T-helper 1 cell (primary cell): ENCODE results near the gene ABCC1.
"Not testable (repeated sequence)": the region's sequence is repeated elsewhere in the genome, so short reads cannot be mapped to it uniquely, and the experiment has no call there.

Source experiments
- DNase-seq, 5 donors: peaks; one replicate each; pipeline ENCODE4 v3.0.0-alpha.2; 2012 to 2020

Gene ABCC1

GRCh38 chr16:16162591-16162990, 213.2 kb downstream of the ABCC1 start:
- no peak for DNase-seq

DNA sequence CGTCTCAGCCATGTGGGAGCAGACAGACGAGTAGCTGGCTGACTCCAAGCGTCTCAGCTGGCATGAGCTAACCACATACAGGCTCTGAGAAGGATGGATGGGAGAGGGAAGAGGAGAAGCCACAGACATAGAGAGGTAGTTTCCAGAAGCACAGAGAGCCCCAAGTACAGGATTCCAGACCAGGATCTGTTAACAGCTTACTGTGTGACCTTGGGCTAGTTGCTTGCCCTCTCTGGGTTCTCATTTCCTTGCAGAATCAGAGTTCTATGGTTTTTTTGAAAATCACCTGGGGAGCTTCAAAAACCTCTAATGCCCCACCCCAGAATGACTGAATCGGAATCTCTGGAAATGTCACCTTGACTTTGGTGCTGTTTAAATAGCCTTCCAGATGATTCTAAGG, 213.7 kb downstream of the ABCC1 start:
- no peak for DNase-seq

GRCh38 chr16:16163571-16163970, 214.2 kb downstream of the ABCC1 start:
- DNase-seq, result no peak

- no peak for DNase-seq
These were observed 214.8 kb downstream of the ABCC1 start for GRCh38 chr16:16164243-16164642.

- DNase-seq, result no peak
These were observed 216.7 kb downstream of the ABCC1 start for GRCh38 chr16:16166085-16166484.

- DNase-seq, result no peak
These were observed 217.5 kb downstream of the ABCC1 start for GRCh38 chr16:16166949-16167348.

DNA sequence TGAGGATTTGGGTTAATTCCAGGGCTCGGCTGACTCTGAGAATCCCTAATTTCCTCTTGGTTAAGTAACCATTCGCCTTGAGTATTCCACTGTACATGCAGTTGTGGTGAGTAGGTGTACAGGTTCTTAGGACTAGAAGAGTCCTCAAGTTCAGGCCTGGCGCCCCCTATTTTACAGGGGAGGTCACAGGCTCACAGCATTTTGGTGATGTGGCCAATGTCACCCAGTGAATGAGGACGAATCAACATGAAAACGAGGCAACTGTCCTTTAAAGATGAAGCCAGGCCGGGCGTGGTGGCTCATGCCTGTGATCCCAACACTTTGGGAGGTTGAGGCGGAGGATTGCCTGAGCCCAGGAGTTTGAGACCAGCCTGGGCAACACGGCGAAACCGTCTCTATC, 218.5 kb downstream of the ABCC1 start:
- no peak for DNase-seq

GRCh38 chr16:16168431-16168830, 219.0 kb downstream of the ABCC1 start:
- no peak for DNase-seq

DNA sequence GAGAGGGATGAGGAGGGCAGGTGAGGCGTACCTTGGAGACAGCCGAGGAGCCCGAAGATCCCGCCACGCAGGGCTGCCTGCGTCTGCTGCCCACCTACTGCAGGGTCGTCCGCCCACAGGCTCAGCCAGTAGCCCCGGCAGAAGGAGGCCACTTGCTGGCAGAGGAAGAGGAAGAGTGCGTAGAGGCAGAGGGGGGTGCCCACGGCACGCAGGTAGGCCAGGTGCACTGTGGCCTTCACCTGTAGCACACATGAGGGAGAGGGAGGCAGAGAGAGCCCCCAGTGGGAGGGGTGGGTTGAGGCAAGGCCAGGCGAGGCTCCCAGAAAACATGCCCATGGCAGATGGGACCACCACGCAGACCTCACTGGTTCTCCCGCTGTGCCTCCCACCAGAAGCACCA, 220.2 kb downstream of the ABCC1 start:
- no peak for DNase-seq

DNA sequence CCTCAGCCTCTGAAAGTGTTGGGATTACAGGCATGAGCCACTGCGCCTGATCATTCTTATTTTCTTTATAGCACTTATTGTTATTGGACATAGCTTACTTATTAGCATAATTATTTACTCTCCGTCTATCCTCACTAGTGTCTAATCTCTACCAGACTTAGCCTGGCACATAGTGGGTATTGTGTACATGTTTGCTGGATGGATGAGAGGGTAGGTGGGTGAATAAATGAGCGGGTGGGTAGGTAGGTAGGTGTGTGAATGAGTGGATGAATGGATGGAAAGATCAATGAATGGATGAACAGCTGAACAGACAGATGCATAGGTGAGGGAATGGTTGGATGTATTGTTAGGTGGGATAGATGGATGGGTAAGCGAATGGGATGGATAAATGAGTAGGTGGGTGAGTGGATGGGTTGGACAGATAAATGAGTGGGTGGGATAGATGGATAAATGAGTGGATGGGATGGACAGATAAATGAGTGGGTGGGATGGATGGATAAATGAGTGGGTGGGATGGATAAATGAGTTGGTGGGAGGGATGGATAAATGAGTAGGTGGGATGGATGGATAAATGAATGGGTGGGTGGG, 222.0 kb downstream of the ABCC1 start:
- no peak for DNase-seq

GRCh38 chr16:16172991-16173390, 223.6 kb downstream of the ABCC1 start:
- DNase-seq, result no peak

DNA sequence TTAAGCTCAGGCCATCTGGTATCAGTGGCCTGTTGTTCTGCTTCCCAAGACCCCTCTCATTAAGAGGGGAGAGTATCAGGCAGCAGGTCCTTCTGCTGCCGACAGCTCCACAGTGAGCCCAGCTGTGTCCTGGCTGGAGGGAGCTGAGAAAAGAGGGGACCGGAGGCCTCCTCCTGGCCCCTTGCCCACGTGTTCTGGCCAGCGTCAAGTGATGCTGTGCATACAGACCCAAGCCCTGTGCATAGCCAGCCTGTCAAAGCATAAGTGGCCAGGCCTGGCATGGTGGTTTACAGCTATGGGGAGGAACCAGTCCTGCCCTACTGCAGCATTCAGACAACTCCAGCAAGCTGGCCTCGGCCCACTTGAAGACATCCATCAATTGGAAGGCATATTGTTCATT, 225.9 kb downstream of the ABCC1 start:
- DNase-seq, result no peak

DNA sequence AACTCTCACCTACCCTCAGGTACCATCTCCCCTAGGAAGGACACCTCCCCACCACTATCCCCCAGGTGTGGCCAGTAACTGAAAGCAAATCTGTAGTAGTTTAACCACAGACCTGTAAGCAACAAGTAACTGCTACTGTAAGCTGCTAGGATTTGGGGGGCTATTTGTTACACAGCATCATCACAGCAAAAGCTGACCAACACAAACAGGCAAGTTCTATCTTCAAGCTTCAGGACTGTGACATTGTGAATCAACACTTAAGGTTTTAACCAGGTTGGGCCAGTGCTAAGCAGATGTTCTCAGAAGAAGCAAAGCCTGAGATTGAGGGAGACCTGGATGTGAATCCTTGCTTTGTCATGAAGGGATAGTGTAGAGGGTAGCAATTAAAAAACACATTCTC, 226.9 kb downstream of the ABCC1 start:
- no peak for DNase-seq

DNA sequence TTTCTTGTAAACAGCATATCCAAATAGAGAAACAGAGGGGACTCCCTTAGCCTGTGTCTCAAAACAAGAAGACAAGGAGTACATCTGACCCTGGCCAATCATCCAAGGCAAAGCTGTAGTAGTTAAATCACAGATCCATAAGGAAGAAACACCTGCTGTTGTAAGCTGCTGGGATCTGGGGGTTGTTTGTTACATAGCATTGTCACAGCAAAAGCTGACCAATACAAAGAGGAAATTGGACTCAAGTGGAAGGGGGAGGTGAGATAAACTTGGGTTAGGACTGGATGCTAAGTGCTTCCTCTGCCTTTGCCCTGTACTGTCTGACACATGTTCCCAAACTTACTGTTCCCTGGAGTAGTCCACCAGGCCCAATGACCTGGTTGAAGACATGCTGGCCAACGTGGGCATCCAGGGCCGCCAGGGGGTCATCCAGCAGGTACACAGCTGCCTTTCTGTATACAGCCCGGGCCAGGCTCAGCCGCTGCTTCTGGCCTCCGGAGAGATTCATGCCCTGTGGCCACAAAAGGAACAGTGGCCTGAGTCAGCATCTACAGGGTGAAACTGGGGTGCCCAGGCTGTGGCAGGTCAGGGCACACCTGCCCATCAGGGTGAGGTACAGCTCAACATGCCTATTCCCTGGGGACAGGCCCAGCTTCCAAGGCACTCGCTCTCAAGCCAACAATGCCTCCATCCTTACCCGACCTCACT, 229.2 kb downstream of the ABCC1 start:
- no peak for DNase-seq

DNA sequence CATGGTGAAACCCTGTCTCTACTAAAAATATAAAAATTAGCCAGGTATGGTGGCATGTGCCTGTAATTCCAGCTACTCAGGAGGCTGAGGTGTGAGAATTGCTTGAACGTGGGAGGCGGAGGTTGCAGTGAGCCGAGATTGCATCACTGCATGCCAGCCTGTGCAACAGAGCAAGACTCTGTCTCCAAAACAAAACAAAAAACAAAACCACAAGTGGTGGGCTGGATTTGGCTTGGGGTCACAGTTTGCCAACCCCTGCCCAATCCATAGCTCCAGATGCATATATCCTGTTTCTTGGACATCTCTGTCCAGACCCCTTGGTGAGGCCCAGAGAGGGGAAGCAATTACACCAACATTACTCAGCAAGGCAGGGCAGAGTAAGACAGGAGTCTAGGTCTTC, 232.3 kb downstream of the ABCC1 start:
- DNase-seq, result not testable (repeated sequence)

GRCh38 chr16:16182918-16183317, 233.5 kb downstream of the ABCC1 start:
- no peak for DNase-seq

DNA sequence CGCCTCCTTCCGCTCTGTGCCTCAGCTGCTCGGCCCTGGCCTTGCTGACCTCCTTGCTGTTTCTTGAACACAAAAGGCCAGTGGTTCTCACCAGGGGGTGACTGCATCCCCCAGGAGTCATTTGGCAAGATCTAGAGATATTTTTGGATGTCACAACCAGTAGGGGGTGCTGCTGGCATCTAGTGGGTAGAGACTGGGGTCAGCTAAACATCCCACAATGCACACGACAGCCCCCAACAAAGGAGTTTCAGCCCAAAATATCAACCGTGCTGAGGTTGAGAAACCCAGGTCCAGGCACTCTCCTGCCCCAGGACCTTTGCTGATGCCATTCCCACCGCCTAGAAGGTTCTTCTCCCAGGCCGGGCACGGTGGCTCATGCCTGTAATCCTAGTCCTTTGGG, 234.1 kb downstream of the ABCC1 start:
- no peak for DNase-seq

- no peak for DNase-seq
These were observed 235.2 kb downstream of the ABCC1 start for GRCh38 chr16:16184594-16184993.

- DNase-seq, result no peak
These were observed 235.7 kb downstream of the ABCC1 start for GRCh38 chr16:16185095-16185494.

DNA sequence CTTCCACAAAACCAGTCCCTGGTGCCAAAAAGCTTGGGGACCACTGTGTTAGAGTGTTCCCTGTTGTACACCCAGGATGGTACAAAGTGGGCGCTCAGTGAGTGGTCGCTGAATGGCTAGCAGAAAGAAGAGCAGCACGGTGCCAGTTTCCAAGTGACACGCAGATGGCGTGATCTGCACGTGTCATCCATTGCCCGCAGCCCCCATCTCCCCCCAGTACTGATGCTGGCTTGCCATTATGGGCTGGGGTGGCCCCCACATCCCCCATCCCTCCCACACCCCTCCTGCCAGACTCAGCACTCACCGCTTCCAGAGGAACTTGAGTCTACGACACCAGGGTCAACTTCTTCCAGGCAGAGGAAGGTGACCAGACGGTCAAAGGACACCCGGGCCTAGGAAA, 237.4 kb downstream of the ABCC1 start:
- no peak for DNase-seq

DNA sequence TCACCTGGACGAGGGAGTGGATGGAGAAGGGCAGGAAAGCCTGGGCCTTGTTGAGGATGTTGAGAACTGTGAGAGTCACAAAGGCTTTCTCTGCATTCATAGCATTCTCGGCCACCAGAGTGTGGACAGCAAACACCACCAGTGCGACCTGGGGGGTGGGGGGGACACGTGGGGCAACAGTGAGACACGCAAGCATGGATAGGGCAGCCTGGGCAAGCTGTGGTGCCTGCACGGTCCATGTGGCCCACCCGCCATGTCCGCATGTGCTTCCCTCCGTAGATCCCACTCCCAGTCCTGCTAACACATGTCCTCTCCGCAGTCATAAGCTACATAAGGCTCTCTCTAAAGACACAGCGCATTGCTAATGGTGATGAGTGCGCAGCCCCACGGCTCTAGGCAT, 239.4 kb downstream of the ABCC1 start:
- no peak for DNase-seq

DNA sequence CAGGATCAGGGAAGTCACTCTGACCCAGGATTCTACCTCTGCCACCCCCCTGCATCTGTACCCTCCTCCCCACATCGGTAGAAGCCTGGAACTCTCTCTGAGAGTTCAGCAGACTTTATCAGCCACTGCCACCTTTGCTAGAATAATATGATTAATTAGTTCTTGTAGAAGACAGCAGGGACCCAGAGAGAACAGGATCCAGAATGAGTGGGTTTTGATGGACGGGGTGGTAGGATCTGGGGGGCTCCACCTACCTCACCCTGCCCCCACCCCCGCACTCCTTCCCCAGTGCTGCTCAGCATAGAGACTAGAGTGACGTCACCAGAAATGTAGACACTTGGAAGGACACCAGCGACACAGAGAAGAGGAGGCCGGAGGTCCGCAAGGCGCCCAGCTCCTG, 240.4 kb downstream of the ABCC1 start:
- no peak for DNase-seq

GRCh38 chr16:16190546-16190945, 241.1 kb downstream of the ABCC1 start:
- DNase-seq, result no peak

GRCh38 chr16:16190966-16191365, 241.6 kb downstream of the ABCC1 start:
- not testable (repeated sequence) for DNase-seq
